ENCODE measurements around the gene TLE3. TPM values are rescaled to one million over a fixed set of nuclear protein-coding genes. Genes with fewer than 3 reads are reported as not detected.

TLE3 gene
- total RNA-seq, 1 donor from 2014 or later: 45.4 TPM

- no peak for FAIRE-seq
- Mint-ChIP-seq H3K36me3 (ENCODE audit: low read depth, unreplicated experiment) (no peaks in the 10 kb centered on the region), H3K27ac (ENCODE audit: unreplicated experiment) (no peak overlapping the region)
These were observed 62.5 kb downstream of the TLE3 start for GRCh38 chr15:70035051-70035718.

GRCh38 chr15:70034596-70034995 lies 63.1 kb downstream of the TLE3 start:
- H3K9me3 ChIP-seq (ENCODE audit: insufficient read depth, low read depth, low read length): no peaks in the 10 kb centered on the region
- no peaks in the 10 kb centered on the region for H3K79me2 ChIP-seq (ENCODE audit: insufficient read depth, low read length)
- H3K27me3 Mint-ChIP-seq (ENCODE audit: low read depth, unreplicated experiment): peaks cover 69% of the 10 kb centered on the region
- H3K27ac ChIP-seq (ENCODE audit: low read depth, low read length): no peak overlapping the region
- FAIRE-seq (no peak), DNase-seq (ENCODE audit: low read depth) (no peak)
- H3K4me1 Mint-ChIP-seq (ENCODE audit: low read depth, unreplicated experiment): no peaks in the 10 kb centered on the region
- no peak overlapping the region for H3K27ac Mint-ChIP-seq (ENCODE audit: unreplicated experiment)
- H2AFZ ChIP-seq (ENCODE audit: low read depth, low read length): no peak overlapping the region
- H3K4me2 ChIP-seq (ENCODE audit: low read length): no peak overlapping the region
- H3K4me3 Mint-ChIP-seq (ENCODE audit: unreplicated experiment): no peak overlapping the region
- peaks cover 33% of the 10 kb centered on the region for H3K27me3 ChIP-seq (ENCODE audit: insufficient read depth, low read length)
- H3K36me3 Mint-ChIP-seq (ENCODE audit: low read depth, unreplicated experiment): no peaks in the 10 kb centered on the region
- TF ChIP-seq CTCF (IDR thresholded peaks at IDR 0.05; ENCODE audit: insufficient read depth, low read depth, low read length) (no peak), EZH2 (IDR thresholded peaks at IDR 0.05; ENCODE audit: insufficient read depth, low read length) (no peak)
- no peaks in the 10 kb centered on the region for H3K9me3 Mint-ChIP-seq (ENCODE audit: unreplicated experiment)
- no peak overlapping the region for H3K4me3 ChIP-seq (ENCODE audit: insufficient read depth, low read depth, low read length)
- no peak overlapping the region for H3K9ac ChIP-seq (ENCODE audit: low read length)
- no peaks in the 10 kb centered on the region for H3K36me3 ChIP-seq (ENCODE audit: insufficient read depth, low read length)
- H4K20me1 ChIP-seq (ENCODE audit: insufficient read depth, low read length): no peaks in the 10 kb centered on the region
- H3K4me1 ChIP-seq (ENCODE audit: insufficient read depth, low read length): peaks cover 10% of the 10 kb centered on the region

More at GRCh38 chr15:70035051-70035718, 62.5 kb downstream of the TLE3 start:
- H3K9me3 ChIP-seq (ENCODE audit: insufficient read depth, low read depth, low read length): no peaks in the 10 kb centered on the region
- H3K4me1 Mint-ChIP-seq (ENCODE audit: low read depth, unreplicated experiment): no peaks in the 10 kb centered on the region
- H3K9me3 Mint-ChIP-seq (ENCODE audit: unreplicated experiment): no peaks in the 10 kb centered on the region
- H3K4me2 ChIP-seq (ENCODE audit: low read length): no peak overlapping the region
- no peak for DNase-seq (ENCODE audit: low read depth)
- no peak overlapping the region for H3K27ac ChIP-seq (ENCODE audit: low read depth, low read length)
- H3K27me3 Mint-ChIP-seq (ENCODE audit: low read depth, unreplicated experiment): peaks cover 64% of the 10 kb centered on the region
- no peak for TF ChIP-seq EZH2 (IDR thresholded peaks at IDR 0.05; ENCODE audit: insufficient read depth, low read length)
- no peak for TF ChIP-seq CTCF (IDR thresholded peaks at IDR 0.05; ENCODE audit: insufficient read depth, low read depth, low read length)
- H4K20me1 ChIP-seq (ENCODE audit: insufficient read depth, low read length): no peaks in the 10 kb centered on the region
- no peak overlapping the region for H3K9ac ChIP-seq (ENCODE audit: low read length)
- no peak overlapping the region for H3K4me3 ChIP-seq (ENCODE audit: insufficient read depth, low read depth, low read length)
- H3K4me3 Mint-ChIP-seq (ENCODE audit: unreplicated experiment): no peak overlapping the region
- H3K36me3 ChIP-seq (ENCODE audit: insufficient read depth, low read length): no peaks in the 10 kb centered on the region
- H3K4me1 ChIP-seq (ENCODE audit: insufficient read depth, low read length): peaks cover 10% of the 10 kb centered on the region
- no peak overlapping the region for H2AFZ ChIP-seq (ENCODE audit: low read depth, low read length)
- no peaks in the 10 kb centered on the region for H3K79me2 ChIP-seq (ENCODE audit: insufficient read depth, low read length)
- peaks cover 33% of the 10 kb centered on the region for H3K27me3 ChIP-seq (ENCODE audit: insufficient read depth, low read length)

GRCh38 chr15:70034141-70034540 lies 63.6 kb downstream of the TLE3 start:
- Histone ChIP-seq H3K4me1 (ENCODE audit: insufficient read depth, low read length) (peaks cover 10% of the 10 kb centered on the region), H3K9ac (ENCODE audit: low read length) (no peak overlapping the region), H3K79me2 (ENCODE audit: insufficient read depth, low read length) (no peaks in the 10 kb centered on the region), H3K27me3 (ENCODE audit: insufficient read depth, low read length) (peaks cover 30% of the 10 kb centered on the region), H3K4me2 (ENCODE audit: low read length) (peak overlapping the region; percentile 71), H3K4me3 (ENCODE audit: insufficient read depth, low read depth, low read length) (no peak overlapping the region), H4K20me1 (ENCODE audit: insufficient read depth, low read length) (no peaks in the 10 kb centered on the region), H3K9me3 (ENCODE audit: insufficient read depth, low read depth, low read length) (no peaks in the 10 kb centered on the region), H3K27ac (ENCODE audit: low read depth, low read length) (no peak overlapping the region), H3K36me3 (ENCODE audit: insufficient read depth, low read length) (no peaks in the 10 kb centered on the region), H2AFZ (ENCODE audit: low read depth, low read length) (no peak overlapping the region)
- Mint-ChIP-seq H3K4me3 (ENCODE audit: unreplicated experiment) (no peak overlapping the region), H3K4me1 (ENCODE audit: low read depth, unreplicated experiment) (no peaks in the 10 kb centered on the region), H3K9me3 (ENCODE audit: unreplicated experiment) (no peaks in the 10 kb centered on the region), H3K36me3 (ENCODE audit: low read depth, unreplicated experiment) (no peaks in the 10 kb centered on the region), H3K27ac (ENCODE audit: unreplicated experiment) (no peak overlapping the region), H3K27me3 (ENCODE audit: low read depth, unreplicated experiment) (peaks cover 73% of the 10 kb centered on the region)
- DNase-seq (ENCODE audit: low read depth) (no peak), FAIRE-seq (no peak)
- TF ChIP-seq EZH2 (IDR thresholded peaks at IDR 0.05; ENCODE audit: insufficient read depth, low read length) (no peak), CTCF (IDR thresholded peaks at IDR 0.05; ENCODE audit: insufficient read depth, low read depth, low read length) (no peak)

Data from astrocyte (in vitro differentiated cells and primary cell).